K562 (cell line): Measurements from ENCODE around the gene LHX5. TPM values are rescaled to one million over a fixed set of nuclear protein-coding genes. Genes with fewer than 3 reads are reported as not detected.

Source experiments
- ATAC-seq: fragments of 200-7000 bp; cut with Tn5 transposase; 3 replicates; pipeline ENCODE4 v1.9.1; 2020; ENCODE audit warnings: moderate library complexity
- BruUV-seq: library from RNA; stranded (reverse); fragments of 400-500 nt; replicated peaks from 2 replicates; lab custom pipeline; 2021; lab: Mats Ljungman, UMichigan
- CTCF ChIA-PET: fragments of 300-600 bp; formaldehyde crosslinking; extraction: SDS; loops from one replicate; lab custom pipeline; 2021; ENCODE audit warnings: low intra/inter-chr PET ratio; lab: Yijun Ruan, JAX
- POLR2A ChIA-PET: fragments of 300-600, 350-650 bp; sonication (Branson Sonifier 250); formaldehyde crosslinking; extraction: SDS; loops from one replicate; lab custom pipeline; 2021; ENCODE audit warnings: antibody characterized with exemption, inconsistent platforms; lab: Yijun Ruan, JAX
- DNase-seq, 4 experiments: peaks; one replicate each; pipeline versions ENCODE4 v3.0.0 to v3.0.0-alpha.2; 2011 to 2018; ENCODE audit warnings: low spot score in 3 of 4, mixed read lengths in 3 of 4; ENCODE audit errors: extremely low read depth in 1 of 4
- FAIRE-seq: peaks from 2 replicates; lab custom pipeline; 2011; peaks lifted over from hg19 to GRCh38; lab: Jason Lieb, UNC
- H2AFZ ChIP-seq: 2 replicates; pipeline ENCODE4 v1.6.0; 2011; ENCODE audit warnings: low read depth, low read length, control low read depth, inconsistent platforms
- H3K27ac ChIP-seq: fragments of 200-600 bp; 3 replicates; pipeline ENCODE4 v1.8.0; 2011; ENCODE audit warnings: low read depth, mild to moderate bottlenecking, control low read depth, inconsistent platforms, low read length, moderate library complexity, mixed read lengths; ENCODE audit errors: extremely low read depth
- H3K27me3 ChIP-seq, 2 experiments: fragments of 300-600 bp in 1 of 2; 2 replicates in 1 of 2; 3 replicates in 1 of 2; pipeline versions ENCODE4 v1.6.0 to v1.8.0; 2011; ENCODE audit warnings: inconsistent platforms in 2 of 2, low read length in 2 of 2, mild to moderate bottlenecking in 1 of 2, mixed read lengths in 1 of 2, moderate library complexity in 1 of 2; ENCODE audit not compliant: control insufficient read depth in 2 of 2, insufficient read depth in 2 of 2
- H3K36me3 ChIP-seq: fragments of 300-600 bp; 3 replicates; pipeline ENCODE4 v1.8.0; 2011; ENCODE audit warnings: mild to moderate bottlenecking, low read length, inconsistent platforms; ENCODE audit not compliant: control insufficient read depth, insufficient read depth
- H3K4me1 ChIP-seq, 2 experiments: fragments of 200-600 bp in 1 of 2; replicated peaks in 1 of 2; 2 replicates in 1 of 2; 3 replicates in 1 of 2; pipeline versions ENCODE4 v1.5.1 to v1.8.0; 2011; ENCODE audit warnings: inconsistent platforms in 2 of 2, low read length in 2 of 2, mild to moderate bottlenecking in 1 of 2, mixed read lengths in 1 of 2, moderate library complexity in 1 of 2; ENCODE audit not compliant: control insufficient read depth in 2 of 2, insufficient read depth in 2 of 2
- H3K4me2 ChIP-seq: 2 replicates; pipeline ENCODE4 v1.6.1; 2011; ENCODE audit warnings: low read length, control low read depth, inconsistent platforms, mixed read lengths; ENCODE audit not compliant: insufficient read depth
- H3K4me3 ChIP-seq: fragments of 200-600 bp; sonication (generic), shearing (Covaris generic); 2 replicates; pipeline ENCODE4 v1.5.1; 2016; ENCODE audit warnings: control low read depth, inconsistent platforms
- H3K79me2 ChIP-seq: fragments of 200-600 bp; 3 replicates; pipeline ENCODE4 v1.8.0; 2011; ENCODE audit warnings: low read length, inconsistent platforms; ENCODE audit not compliant: control insufficient read depth, insufficient read depth
- H3K9ac ChIP-seq, 2 experiments: 2 replicates each; pipeline versions ENCODE4 v1.6.0 to v1.6.1; 2011; ENCODE audit warnings: low read depth in 2 of 2, low read length in 2 of 2, control low read depth in 1 of 2, inconsistent platforms in 1 of 2, mild to moderate bottlenecking in 1 of 2, mixed read lengths in 1 of 2; ENCODE audit not compliant: insufficient read depth in 1 of 2
- H3K9me1 ChIP-seq: one replicate; pipeline ENCODE4 v1.6.0; 2011; ENCODE audit warnings: inconsistent platforms, mild to moderate bottlenecking, low read length, moderate library complexity; ENCODE audit not compliant: control insufficient read depth, insufficient read depth
- H3K9me3 ChIP-seq: replicated peaks from 2 replicates; pipeline ENCODE4 v1.5.1; 2011; ENCODE audit warnings: low read depth, low read length, inconsistent platforms; ENCODE audit not compliant: control insufficient read depth, insufficient read depth
- H4K20me1 ChIP-seq: replicated peaks from 2 replicates; pipeline ENCODE4 v1.6.1; 2011; ENCODE audit warnings: low read length, inconsistent platforms, mixed read lengths; ENCODE audit not compliant: control insufficient read depth, insufficient read depth
- MEIS2 ChIP-seq: fragments of 450-650 bp; IDR thresholded peaks from 2 replicates; pipeline ENCODE4 v1.6.1; 2014; ENCODE audit warnings: mild to moderate bottlenecking; ENCODE audit not compliant: partially characterized antibody
- RBM17 ChIP-seq: fragments of 200-400 bp; formaldehyde crosslinking; IDR thresholded peaks from 2 replicates; pipeline ENCODE4 v1.6.1; 2017; ENCODE audit warnings: low read depth, mild to moderate bottlenecking, low read length, borderline replicate concordance
- TBL1XR1 ChIP-seq, 2 experiments: IDR thresholded peaks; 2 replicates each; pipeline ENCODE4 v1.6.1; 2012; ENCODE audit warnings: improper control_type of control experiment in 2 of 2, low read length in 2 of 2, mild to moderate bottlenecking in 1 of 2
- ZNF224 ChIP-seq: sonication (generic); formaldehyde crosslinking; IDR thresholded peaks from 2 replicates; pipeline ENCODE4 v1.8.0; 2022; ENCODE audit warnings: mild to moderate bottlenecking, missing genetic modification reagents
- ZNF3 ChIP-seq: fragments of 250-450 bp; sonication (Bioruptor Pico); IDR thresholded peaks from 2 replicates; pipeline ENCODE4 v1.5.0; 2021; ENCODE audit warnings: mild to moderate bottlenecking, moderate library complexity
- ZNF589 ChIP-seq: fragments of 200-800 bp; sonication (Bioruptor generic); IDR thresholded peaks from 2 replicates; pipeline ENCODE4 v1.6.1; 2016; ENCODE audit warnings: low read depth, missing genetic modification characterization, missing compliant biosample characterization
- WGBS: fragments of 100-300 bp; shearing (Covaris generic); methylation state at CpG from one replicate; pipeline ENCODE4 v1.1.6; 2016; ENCODE audit warnings: low coverage, mixed read lengths; ENCODE audit not compliant: insufficient coverage; ENCODE audit errors: missing lambda C conversion rate; 5-methylcytosine and 5-hydroxymethylcytosine counted together
- in situ Hi-C: fragments of 300-500 bp; cut with MboI; formaldehyde crosslinking; loops from 4 replicates; pipeline ENCODE4 v1.15.0; 2018; ENCODE audit warnings: inconsistent platforms, mixed read lengths
- intact Hi-C: fragments of 100-400 bp; cut with micrococcal nuclease; formaldehyde crosslinking; loops from 2 replicates; pipeline ENCODE4 v1.14.2; 2022
- polyA plus RNA-seq, 8 experiments: library from polyadenylated mRNA; depleted of rRNA in 4 of 8; stranded (reverse) in 5 of 8; unstranded in 3 of 8; fragments of >200 nt; fragmentation: Nextera tagmentation in 2 of 8; fragmentation: Illumina TruSeq in 1 of 8; extraction: Ambion mirVana in 2 of 8; extraction: Trizol in 1 of 8; gene quantifications; 2 replicates each; pipeline versions ENCODE4 v1.2.1 to v1.2.3, GENCODE V29; 2011 to 2014; ENCODE audit warnings: inconsistent platforms in 1 of 8, missing spikeins in 1 of 8
- total RNA-seq, 7 experiments: library from RNA; depleted of rRNA in 6 of 7; stranded (reverse); fragments of >200 nt in 6 of 7; fragmentation: Illumina TruSeq in 2 of 7; extraction: Trizol in 2 of 7; gene quantifications; 2 replicates each; pipeline versions ENCODE4 v1.2.1 to v1.2.3, GENCODE V29; 2011 to 2021; ENCODE audit warnings: low replicate concordance in 1 of 7
- TF ChIP-seq, protein P1 (sequence below): IDR thresholded peaks from 2 replicates; pipeline ENCODE4 v1.6.1; 2011; ENCODE audit warnings: borderline replicate concordance, low read depth, mild to moderate bottlenecking, moderate library complexity, low read length; ENCODE audit not compliant: insufficient read depth, poor library complexity, severe bottlenecking
- TF ChIP-seq, protein P2 (sequence below): fragments of 250-450 bp; sonication (Bioruptor Pico); IDR thresholded peaks from 2 replicates; pipeline ENCODE4 v1.4.0; 2020; ENCODE audit warnings: mild to moderate bottlenecking, moderate library complexity, borderline replicate concordance
- TF ChIP-seq, protein P3 (sequence below), 2 experiments: fragments of 450-650 bp in 1 of 2; IDR thresholded peaks; 2 replicates each; pipeline ENCODE4 v1.6.1; 2011 to 2017; ENCODE audit warnings: low read depth in 2 of 2, antibody characterized with exemption in 1 of 2, borderline replicate concordance in 1 of 2, low read length in 1 of 2, mild to moderate bottlenecking in 1 of 2, mixed read lengths in 1 of 2; ENCODE audit not compliant: control insufficient read depth in 1 of 2

LHX5 gene
- total and polyA plus RNA-seq, 9 of the 15 experiments (the other 6 are each of a cell fraction or from before 2014, with no cell fraction given) = 0.04 to 0.17 (median 0.05) TPM; not detected in 6

DNA sequence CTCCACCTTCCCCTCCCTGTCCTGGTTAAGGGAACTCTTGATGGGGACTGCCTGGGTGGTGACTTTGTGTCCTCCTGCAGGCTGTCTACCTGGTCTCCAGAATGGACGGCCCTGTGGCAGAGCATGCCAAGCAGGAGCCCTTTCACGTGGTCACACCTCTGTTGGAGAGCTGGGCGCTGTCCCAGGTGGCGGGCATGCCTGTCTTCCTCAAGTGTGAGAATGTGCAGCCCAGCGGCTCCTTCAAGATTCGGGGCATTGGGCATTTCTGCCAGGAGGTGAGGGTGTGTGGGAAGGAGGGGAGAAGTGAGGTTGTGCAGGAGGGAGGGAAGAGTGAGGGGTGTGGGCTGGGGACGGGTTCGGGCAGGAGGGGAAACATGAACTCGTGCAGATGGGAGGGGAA lies 43.8 kb downstream of the LHX5 start:
- peaks cover 5% of the 10 kb centered on the region; the same call in 1 of the 3 replicates for H3K36me3 ChIP-seq
- ChIA-PET POLR2A (no interaction called here), CTCF (no interaction called here)
- TF ChIP-seq MEIS2 (no peak), ZNF589 (CRISPR knock-in tag) (no peak), TBL1XR1 (IDR thresholded peaks at IDR 0.05; ENCODE audit: low read length in 2 of 2) (no peak), ZNF224 (no peak), ZNF3 (no peak), RBM17 (no peak)
- TF ChIP-seq, protein P1, sequence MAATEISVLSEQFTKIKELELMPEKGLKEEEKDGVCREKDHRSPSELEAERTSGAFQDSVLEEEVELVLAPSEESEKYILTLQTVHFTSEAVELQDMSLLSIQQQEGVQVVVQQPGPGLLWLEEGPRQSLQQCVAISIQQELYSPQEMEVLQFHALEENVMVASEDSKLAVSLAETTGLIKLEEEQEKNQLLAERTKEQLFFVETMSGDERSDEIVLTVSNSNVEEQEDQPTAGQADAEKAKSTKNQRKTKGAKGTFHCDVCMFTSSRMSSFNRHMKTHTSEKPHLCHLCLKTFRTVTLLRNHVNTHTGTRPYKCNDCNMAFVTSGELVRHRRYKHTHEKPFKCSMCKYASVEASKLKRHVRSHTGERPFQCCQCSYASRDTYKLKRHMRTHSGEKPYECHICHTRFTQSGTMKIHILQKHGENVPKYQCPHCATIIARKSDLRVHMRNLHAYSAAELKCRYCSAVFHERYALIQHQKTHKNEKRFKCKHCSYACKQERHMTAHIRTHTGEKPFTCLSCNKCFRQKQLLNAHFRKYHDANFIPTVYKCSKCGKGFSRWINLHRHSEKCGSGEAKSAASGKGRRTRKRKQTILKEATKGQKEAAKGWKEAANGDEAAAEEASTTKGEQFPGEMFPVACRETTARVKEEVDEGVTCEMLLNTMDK = no peak
- TF ChIP-seq, protein P2, sequence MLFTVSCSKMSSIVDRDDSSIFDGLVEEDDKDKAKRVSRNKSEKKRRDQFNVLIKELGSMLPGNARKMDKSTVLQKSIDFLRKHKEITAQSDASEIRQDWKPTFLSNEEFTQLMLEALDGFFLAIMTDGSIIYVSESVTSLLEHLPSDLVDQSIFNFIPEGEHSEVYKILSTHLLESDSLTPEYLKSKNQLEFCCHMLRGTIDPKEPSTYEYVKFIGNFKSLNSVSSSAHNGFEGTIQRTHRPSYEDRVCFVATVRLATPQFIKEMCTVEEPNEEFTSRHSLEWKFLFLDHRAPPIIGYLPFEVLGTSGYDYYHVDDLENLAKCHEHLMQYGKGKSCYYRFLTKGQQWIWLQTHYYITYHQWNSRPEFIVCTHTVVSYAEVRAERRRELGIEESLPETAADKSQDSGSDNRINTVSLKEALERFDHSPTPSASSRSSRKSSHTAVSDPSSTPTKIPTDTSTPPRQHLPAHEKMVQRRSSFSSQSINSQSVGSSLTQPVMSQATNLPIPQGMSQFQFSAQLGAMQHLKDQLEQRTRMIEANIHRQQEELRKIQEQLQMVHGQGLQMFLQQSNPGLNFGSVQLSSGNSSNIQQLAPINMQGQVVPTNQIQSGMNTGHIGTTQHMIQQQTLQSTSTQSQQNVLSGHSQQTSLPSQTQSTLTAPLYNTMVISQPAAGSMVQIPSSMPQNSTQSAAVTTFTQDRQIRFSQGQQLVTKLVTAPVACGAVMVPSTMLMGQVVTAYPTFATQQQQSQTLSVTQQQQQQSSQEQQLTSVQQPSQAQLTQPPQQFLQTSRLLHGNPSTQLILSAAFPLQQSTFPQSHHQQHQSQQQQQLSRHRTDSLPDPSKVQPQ (CRISPR knock-in tag) = no peak
- TF ChIP-seq, protein P3, sequence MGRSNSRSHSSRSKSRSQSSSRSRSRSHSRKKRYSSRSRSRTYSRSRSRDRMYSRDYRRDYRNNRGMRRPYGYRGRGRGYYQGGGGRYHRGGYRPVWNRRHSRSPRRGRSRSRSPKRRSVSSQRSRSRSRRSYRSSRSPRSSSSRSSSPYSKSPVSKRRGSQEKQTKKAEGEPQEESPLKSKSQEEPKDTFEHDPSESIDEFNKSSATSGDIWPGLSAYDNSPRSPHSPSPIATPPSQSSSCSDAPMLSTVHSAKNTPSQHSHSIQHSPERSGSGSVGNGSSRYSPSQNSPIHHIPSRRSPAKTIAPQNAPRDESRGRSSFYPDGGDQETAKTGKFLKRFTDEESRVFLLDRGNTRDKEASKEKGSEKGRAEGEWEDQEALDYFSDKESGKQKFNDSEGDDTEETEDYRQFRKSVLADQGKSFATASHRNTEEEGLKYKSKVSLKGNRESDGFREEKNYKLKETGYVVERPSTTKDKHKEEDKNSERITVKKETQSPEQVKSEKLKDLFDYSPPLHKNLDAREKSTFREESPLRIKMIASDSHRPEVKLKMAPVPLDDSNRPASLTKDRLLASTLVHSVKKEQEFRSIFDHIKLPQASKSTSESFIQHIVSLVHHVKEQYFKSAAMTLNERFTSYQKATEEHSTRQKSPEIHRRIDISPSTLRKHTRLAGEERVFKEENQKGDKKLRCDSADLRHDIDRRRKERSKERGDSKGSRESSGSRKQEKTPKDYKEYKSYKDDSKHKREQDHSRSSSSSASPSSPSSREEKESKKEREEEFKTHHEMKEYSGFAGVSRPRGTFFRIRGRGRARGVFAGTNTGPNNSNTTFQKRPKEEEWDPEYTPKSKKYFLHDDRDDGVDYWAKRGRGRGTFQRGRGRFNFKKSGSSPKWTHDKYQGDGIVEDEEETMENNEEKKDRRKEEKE (IDR thresholded peaks at IDR 0.05; ENCODE audit: borderline replicate concordance in 1 of 2, control insufficient read depth in 1 of 2, low read depth in 2 of 2, low read length in 1 of 2) = no peak
- H3K9ac ChIP-seq = no peak overlapping the region; a peak in 1 of 4 replicates
- H3K9me3 ChIP-seq = peaks cover 4% of the 10 kb centered on the region; the same call in 1 of the 2 replicates
- H3K27ac ChIP-seq = no peak overlapping the region
- WGBS = 10% methylated on average over 8 of the region's 9 CpGs
- H3K4me2 ChIP-seq = no peak overlapping the region
- intact Hi-C loops = loop anchor here (5.0 kb wide), 1 partner anchor 101 kb away; no protein-coding TSS in a partner anchor
- no peak overlapping the region for H2AFZ ChIP-seq
- no peak overlapping the region for H3K4me3 ChIP-seq
- peaks cover 7% of the 10 kb centered on the region for H3K79me2 ChIP-seq
- no peaks in the 10 kb centered on the region for H4K20me1 ChIP-seq
- ATAC-seq (no peak), FAIRE-seq (no peak), DNase-seq (no peak)
- in situ Hi-C loops = no loop called here
- H3K27me3 ChIP-seq = peaks cover 0 to 4% of the 10 kb centered on the region in 2 experiments; a peak in 1 of 5 replicates
- BruUV-seq = no TSS peak
- H3K4me1 ChIP-seq = peaks cover 6 to 12% of the 10 kb centered on the region in 2 experiments; a peak in 4 of 5 replicates
- H3K9me1 ChIP-seq = no peaks in the 10 kb centered on the region
